ENCODE data around the gene BZW2. TPM values are rescaled to one million over a fixed set of nuclear protein-coding genes. Genes with fewer than 3 reads are reported as not detected.

Gene BZW2
- total and polyA plus RNA-seq, 2 experiments from 2014 or later: 54.1 to 60.9 TPM

DNA sequence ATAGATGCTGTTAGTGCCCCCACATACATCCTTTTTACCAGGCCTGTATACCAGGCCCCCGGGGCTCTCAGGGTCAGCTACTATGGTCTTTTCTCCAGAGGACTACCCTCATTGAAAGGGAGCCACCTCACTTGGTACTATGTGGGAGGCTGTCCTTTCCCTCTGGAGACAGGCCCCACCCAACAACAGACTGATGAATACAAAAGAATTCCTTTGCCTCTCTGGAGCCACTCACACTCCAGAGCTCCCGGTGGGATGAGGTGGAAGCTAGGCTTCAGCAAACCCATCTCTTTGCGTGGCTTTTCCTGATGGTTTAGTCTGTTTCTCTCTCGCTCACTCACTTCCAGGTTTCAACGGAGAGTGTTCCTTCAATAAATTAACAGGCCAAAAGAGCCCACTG is 30.8 kb upstream of the BZW2 start:
- H3F3A ChIP-seq (ENCODE audit: insufficient read depth): no peaks in the 10 kb centered on the region
- no peak overlapping the region for H3K4me3 ChIP-seq
- no peaks in the 10 kb centered on the region for H3K4me1 ChIP-seq (ENCODE audit: insufficient read depth)
- H3K79me2 ChIP-seq (ENCODE audit: insufficient read depth): no peaks in the 10 kb centered on the region
- no peak for TF ChIP-seq EZH2 (IDR thresholded peaks at IDR 0.05; ENCODE audit: insufficient read depth, poor library complexity, severe bottlenecking)
- no peak for TF ChIP-seq EZH2phosphoT487 (IDR thresholded peaks at IDR 0.05; ENCODE audit: insufficient read depth, low read depth)
- H4K20me1 ChIP-seq (ENCODE audit: insufficient read depth): no peaks in the 10 kb centered on the region
- peaks cover 22% of the 10 kb centered on the region; the same call in 1 of the 2 replicates for H3K36me3 ChIP-seq (ENCODE audit: low read depth)
- no peak overlapping the region for H3K27ac ChIP-seq
- no peak overlapping the region for H3K9ac ChIP-seq
- in situ Hi-C loops (cut with MboI): no loop called here
- H2AFZ ChIP-seq: no peak overlapping the region
- DNase-seq: no peak
- WGBS, 2 experiments (ENCODE audit: low coverage in 1 of 2, low lambda C conversion rate in 2 of 2, missing lambda C conversion rate in 2 of 2): 79% methylated on average over 5 of the region's 5 CpGs
- H3K9me3 ChIP-seq (ENCODE audit: low read depth): no peaks in the 10 kb centered on the region
- no peaks in the 10 kb centered on the region for H3K9me2 ChIP-seq (ENCODE audit: insufficient read depth)
- no peak overlapping the region for H3K4me2 ChIP-seq (ENCODE audit: unreplicated experiment)
- no peaks in the 10 kb centered on the region for H3K27me3 ChIP-seq (replicated peaks; ENCODE audit: insufficient read depth)

DNA sequence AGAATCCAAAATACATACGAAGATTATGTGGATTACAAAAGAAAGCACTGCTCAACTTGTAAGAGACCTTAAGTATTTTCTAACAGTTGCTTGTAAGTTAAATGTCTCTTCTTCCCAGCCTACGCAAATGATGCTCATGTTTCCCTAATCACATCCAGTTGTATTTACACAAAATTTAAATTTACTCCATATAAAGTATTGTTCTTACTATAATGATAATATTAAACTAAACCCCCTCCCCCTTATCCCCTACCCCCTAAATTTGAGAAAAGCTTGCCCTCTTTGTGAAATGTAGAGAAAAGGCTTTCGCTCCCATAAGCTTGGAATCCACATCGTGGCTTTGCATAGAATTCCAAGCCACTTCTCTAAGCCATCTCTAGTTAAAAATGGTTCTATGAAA is 29.9 kb upstream of the BZW2 start:
- H3K4me3 ChIP-seq: no peak overlapping the region
- in situ Hi-C loops (cut with MboI): no loop called here
- DNase-seq: no peak
- TF ChIP-seq EZH2phosphoT487 (IDR thresholded peaks at IDR 0.05; ENCODE audit: insufficient read depth, low read depth) (no peak), EZH2 (IDR thresholded peaks at IDR 0.05; ENCODE audit: insufficient read depth, poor library complexity, severe bottlenecking) (no peak)
- H3K27me3 ChIP-seq (replicated peaks; ENCODE audit: insufficient read depth): no peaks in the 10 kb centered on the region
- 85 to 90% methylated on average over 4 of the region's 4 CpGs for WGBS, 2 experiments (ENCODE audit: low coverage in 1 of 2, low lambda C conversion rate in 2 of 2, missing lambda C conversion rate in 2 of 2)
- no peaks in the 10 kb centered on the region for H3K9me3 ChIP-seq (ENCODE audit: low read depth)
- H3K9ac ChIP-seq: no peak overlapping the region
- H3K36me3 ChIP-seq (ENCODE audit: low read depth): peaks cover 31% of the 10 kb centered on the region; the same call in 1 of the 2 replicates
- no peaks in the 10 kb centered on the region for H4K20me1 ChIP-seq (ENCODE audit: insufficient read depth)
- no peak overlapping the region for H3K4me2 ChIP-seq (ENCODE audit: unreplicated experiment)
- H3K9me2 ChIP-seq (ENCODE audit: insufficient read depth): no peaks in the 10 kb centered on the region
- no peaks in the 10 kb centered on the region for H3K4me1 ChIP-seq (ENCODE audit: insufficient read depth)
- no peaks in the 10 kb centered on the region for H3F3A ChIP-seq (ENCODE audit: insufficient read depth)
- H3K27ac ChIP-seq: no peak overlapping the region
- no peak overlapping the region for H2AFZ ChIP-seq
- H3K79me2 ChIP-seq (ENCODE audit: insufficient read depth): no peaks in the 10 kb centered on the region

DNA sequence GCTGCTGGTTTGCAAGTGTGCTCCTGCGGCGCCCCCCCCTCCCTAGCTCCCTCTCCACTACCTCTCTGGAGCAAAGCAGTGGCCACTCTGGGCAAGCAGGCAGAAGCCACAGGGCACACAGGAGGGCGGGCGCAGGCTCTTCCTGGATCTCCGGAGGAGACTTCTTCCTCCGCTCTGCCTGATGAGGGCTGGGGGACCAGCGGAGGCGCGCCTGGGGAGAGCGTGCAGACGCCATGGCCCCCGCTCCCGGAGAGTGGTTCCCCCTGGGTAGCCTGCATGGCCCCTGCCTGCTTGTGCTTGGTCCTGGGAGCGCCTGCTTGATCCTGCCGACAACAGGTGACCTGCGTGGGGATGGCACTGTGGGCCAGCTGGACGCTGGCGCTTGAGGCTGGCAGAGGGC is 29.4 kb upstream of the BZW2 start:
- H3K9me3 ChIP-seq (ENCODE audit: low read depth): no peaks in the 10 kb centered on the region
- no peak overlapping the region for H3K27ac ChIP-seq
- H3K79me2 ChIP-seq (ENCODE audit: insufficient read depth): no peaks in the 10 kb centered on the region
- TF ChIP-seq EZH2 (IDR thresholded peaks at IDR 0.05; ENCODE audit: insufficient read depth, poor library complexity, severe bottlenecking) (no peak), EZH2phosphoT487 (IDR thresholded peaks at IDR 0.05; ENCODE audit: insufficient read depth, low read depth) (no peak)
- H3K4me3 ChIP-seq: no peak overlapping the region
- no peaks in the 10 kb centered on the region for H3K9me2 ChIP-seq (ENCODE audit: insufficient read depth)
- no peak for DNase-seq
- no peaks in the 10 kb centered on the region for H3K4me1 ChIP-seq (ENCODE audit: insufficient read depth)
- in situ Hi-C loops (cut with MboI): no loop called here
- no peak overlapping the region for H3K4me2 ChIP-seq (ENCODE audit: unreplicated experiment)
- peaks cover 35% of the 10 kb centered on the region for H3K36me3 ChIP-seq (ENCODE audit: low read depth)
- no peaks in the 10 kb centered on the region for H3K27me3 ChIP-seq (replicated peaks; ENCODE audit: insufficient read depth)
- no peak overlapping the region for H3K9ac ChIP-seq
- 89 to 91% methylated on average over 13 to 16 of the region's 18 CpGs for WGBS, 2 experiments (ENCODE audit: low coverage in 1 of 2, low lambda C conversion rate in 2 of 2, missing lambda C conversion rate in 2 of 2)
- H2AFZ ChIP-seq: no peak overlapping the region
- no peaks in the 10 kb centered on the region for H3F3A ChIP-seq (ENCODE audit: insufficient read depth)
- no peaks in the 10 kb centered on the region for H4K20me1 ChIP-seq (ENCODE audit: insufficient read depth)

DNA sequence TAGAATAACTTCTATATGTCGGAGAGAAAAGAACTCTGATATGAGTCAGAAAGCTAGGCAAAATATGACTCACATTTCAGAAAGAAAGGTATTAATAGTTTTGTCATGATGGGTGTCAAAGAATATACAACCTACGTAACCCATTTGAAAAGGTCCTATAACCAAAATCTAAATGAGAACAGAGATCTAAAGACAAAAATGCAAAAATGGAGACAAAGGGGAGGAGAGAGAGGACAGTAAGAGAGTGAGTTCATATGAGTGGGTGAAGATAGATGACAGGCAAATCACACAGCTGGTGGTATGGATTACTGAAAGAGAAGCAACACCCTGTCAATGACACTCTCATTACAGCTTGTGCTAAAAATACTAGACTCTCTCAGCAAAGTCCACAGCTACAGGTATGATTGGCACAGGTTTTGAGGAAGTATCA is 26.0 kb upstream of the BZW2 start:
- H3K9me3 ChIP-seq (ENCODE audit: low read depth): no peaks in the 10 kb centered on the region
- H3K4me2 ChIP-seq (ENCODE audit: unreplicated experiment): no peak overlapping the region
- no peaks in the 10 kb centered on the region for H3F3A ChIP-seq (ENCODE audit: insufficient read depth)
- no peaks in the 10 kb centered on the region for H3K4me1 ChIP-seq (ENCODE audit: insufficient read depth)
- no peak for TF ChIP-seq EZH2 (IDR thresholded peaks at IDR 0.05; ENCODE audit: insufficient read depth, poor library complexity, severe bottlenecking)
- TF ChIP-seq EZH2phosphoT487 (IDR thresholded peaks at IDR 0.05; ENCODE audit: insufficient read depth, low read depth): no peak
- no peak overlapping the region for H3K9ac ChIP-seq
- 98 to 99% methylated on average over 2 of the region's 2 CpGs for WGBS, 2 experiments (ENCODE audit: low coverage in 1 of 2, low lambda C conversion rate in 2 of 2, missing lambda C conversion rate in 2 of 2)
- H3K27ac ChIP-seq: no peak overlapping the region
- H3K79me2 ChIP-seq (ENCODE audit: insufficient read depth): no peaks in the 10 kb centered on the region
- no peak overlapping the region for H3K4me3 ChIP-seq
- H3K9me2 ChIP-seq (ENCODE audit: insufficient read depth): no peaks in the 10 kb centered on the region
- in situ Hi-C loops (cut with MboI): no loop called here
- peaks cover 24% of the 10 kb centered on the region for H3K36me3 ChIP-seq (ENCODE audit: low read depth)
- no peak overlapping the region for H2AFZ ChIP-seq
- DNase-seq: no peak
- H3K27me3 ChIP-seq (replicated peaks; ENCODE audit: insufficient read depth): no peaks in the 10 kb centered on the region
- no peaks in the 10 kb centered on the region for H4K20me1 ChIP-seq (ENCODE audit: insufficient read depth)

DNA sequence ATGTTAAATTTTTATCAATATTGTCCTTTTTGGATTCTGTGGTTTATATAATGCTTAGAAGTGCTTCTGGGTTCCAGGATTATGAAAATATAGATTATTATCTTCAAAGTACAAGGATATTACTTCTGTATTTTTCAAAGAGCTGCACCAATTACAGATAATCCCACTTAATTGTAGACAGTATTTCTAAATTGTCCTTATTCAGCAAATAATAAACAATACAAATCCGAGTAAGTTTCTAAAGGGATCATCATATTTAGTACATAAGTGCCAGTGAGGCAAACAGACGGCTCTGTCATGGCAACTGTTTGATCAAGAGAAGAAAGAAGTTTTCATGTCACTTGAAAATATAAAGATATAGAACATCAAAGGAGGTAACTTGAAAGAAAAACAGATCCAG is 19.6 kb upstream of the BZW2 start:
- Histone ChIP-seq H3K4me1 (ENCODE audit: insufficient read depth) (peaks cover 8% of the 10 kb centered on the region), H3K4me3 (no peak overlapping the region), H3K9ac (no peak overlapping the region), H3K4me2 (ENCODE audit: unreplicated experiment) (no peak overlapping the region), H3F3A (ENCODE audit: insufficient read depth) (no peaks in the 10 kb centered on the region), H3K36me3 (ENCODE audit: low read depth) (peaks cover 6% of the 10 kb centered on the region), H3K9me2 (ENCODE audit: insufficient read depth) (no peaks in the 10 kb centered on the region), H2AFZ (no peak overlapping the region), H4K20me1 (ENCODE audit: insufficient read depth) (no peaks in the 10 kb centered on the region), H3K27me3 (replicated peaks; ENCODE audit: insufficient read depth) (no peaks in the 10 kb centered on the region), H3K79me2 (ENCODE audit: insufficient read depth) (peaks cover 5% of the 10 kb centered on the region), H3K27ac (no peak overlapping the region), H3K9me3 (ENCODE audit: low read depth) (no peaks in the 10 kb centered on the region)
- TF ChIP-seq EZH2 (IDR thresholded peaks at IDR 0.05; ENCODE audit: insufficient read depth, poor library complexity, severe bottlenecking) (no peak), EZH2phosphoT487 (IDR thresholded peaks at IDR 0.05; ENCODE audit: insufficient read depth, low read depth) (no peak)
- DNase-seq: no peak
- in situ Hi-C loops (cut with MboI): no loop called here
- 52 to 55% methylated on average over 2 of the region's 2 CpGs for WGBS, 2 experiments (ENCODE audit: low coverage in 1 of 2, low lambda C conversion rate in 2 of 2, missing lambda C conversion rate in 2 of 2)
